HG02798 (cell line): Measurements from ENCODE around the gene SSTR3.
"Not testable (repeated sequence)": the region's sequence is repeated elsewhere in the genome, so short reads cannot be mapped to it uniquely, and the experiment has no call there.

Source experiments
- ATAC-seq: cut with Tn5 transposase; IDR thresholded peaks from one replicate; pipeline ENCODE4 v1.9.1; 2021; ENCODE audit warnings: mild to moderate bottlenecking; ENCODE audit not compliant: unreplicated experiment, poor library complexity

The SSTR3 gene

DNA sequence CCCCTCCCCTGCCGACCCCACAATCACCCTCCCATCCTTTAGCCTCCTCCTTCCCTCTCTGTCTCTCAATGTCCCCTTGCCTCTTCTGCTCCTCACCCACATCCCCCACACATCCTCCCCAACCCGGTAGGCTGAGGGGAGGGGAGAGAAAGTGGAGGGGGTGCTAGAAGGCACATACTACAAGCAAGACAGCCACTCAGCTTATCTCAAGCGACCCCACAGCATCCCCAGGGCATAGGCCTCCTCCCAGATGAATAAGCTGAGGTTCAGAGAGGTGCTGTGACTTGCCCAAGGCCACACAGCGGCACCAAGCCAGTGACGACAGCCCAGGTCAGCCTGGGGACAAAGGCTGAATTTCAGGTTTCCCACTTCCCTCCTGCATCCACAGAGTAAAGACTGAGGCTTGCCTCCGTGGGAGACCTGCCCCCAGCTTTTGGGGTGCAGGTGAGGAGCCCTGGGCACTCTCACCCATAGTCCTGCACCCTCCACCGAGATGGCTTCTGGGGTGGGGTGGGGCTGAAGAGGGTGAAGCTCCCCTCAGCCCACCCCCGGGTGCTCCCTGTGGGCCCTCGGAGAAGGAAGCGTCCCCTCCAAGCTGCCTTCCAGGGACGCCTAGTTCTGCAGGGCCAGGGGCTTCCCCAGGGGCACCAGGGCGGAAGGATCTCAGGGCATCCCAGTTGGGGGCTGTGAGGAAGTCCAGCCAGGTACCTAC lies 31.3 kb upstream of the SSTR3 start:
- ATAC-seq, result no peak

GRCh38 chr22:37242395-37242918 lies 30.2 kb upstream of the SSTR3 start:
- peak; percentile 68 for ATAC-seq

GRCh38 chr22:37241351-37242142 lies 29.3 kb upstream of the SSTR3 start:
- no peak for ATAC-seq

GRCh38 chr22:37240941-37241320 lies 28.7 kb upstream of the SSTR3 start:
- ATAC-seq, result no peak

DNA sequence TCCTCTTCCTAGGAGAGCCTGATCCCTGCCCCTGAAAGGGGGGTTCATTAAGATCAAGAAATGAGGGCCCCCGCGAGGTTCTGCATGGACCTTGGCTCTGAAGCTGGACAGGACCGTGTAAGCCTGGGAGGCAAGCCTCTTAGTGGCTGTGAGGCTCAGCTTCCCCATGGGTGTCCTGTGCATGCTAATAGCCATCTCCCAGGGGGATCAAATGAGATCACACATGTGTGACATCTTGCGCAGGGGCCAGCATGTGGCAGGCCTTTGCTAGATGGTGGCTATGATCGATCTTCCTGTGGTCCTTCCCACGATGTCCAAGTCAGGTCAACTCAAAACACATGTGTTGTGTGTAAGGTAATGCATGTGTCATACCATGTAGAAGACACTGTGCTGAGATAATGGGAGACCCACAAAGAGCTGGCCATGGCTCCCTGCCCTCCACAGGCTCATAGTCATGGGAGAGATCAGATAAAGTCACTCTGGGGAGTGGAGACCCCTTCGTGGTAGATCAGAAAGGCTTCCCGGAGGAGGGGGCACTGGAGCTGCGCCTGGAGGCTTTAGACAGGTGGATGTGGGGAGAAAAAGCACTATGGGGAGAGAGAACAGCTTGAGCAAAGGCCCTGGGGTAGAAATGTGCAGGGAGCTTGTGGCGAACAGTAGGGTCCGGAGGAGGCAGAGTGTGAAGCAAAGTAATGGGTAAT lies 28.1 kb upstream of the SSTR3 start:
- ATAC-seq, result no peak

GRCh38 chr22:37239336-37240239 lies 27.3 kb upstream of the SSTR3 start:
- ATAC-seq, result no peak

GRCh38 chr22:37237371-37238268 lies 25.3 kb upstream of the SSTR3 start:
- no peak for ATAC-seq

DNA sequence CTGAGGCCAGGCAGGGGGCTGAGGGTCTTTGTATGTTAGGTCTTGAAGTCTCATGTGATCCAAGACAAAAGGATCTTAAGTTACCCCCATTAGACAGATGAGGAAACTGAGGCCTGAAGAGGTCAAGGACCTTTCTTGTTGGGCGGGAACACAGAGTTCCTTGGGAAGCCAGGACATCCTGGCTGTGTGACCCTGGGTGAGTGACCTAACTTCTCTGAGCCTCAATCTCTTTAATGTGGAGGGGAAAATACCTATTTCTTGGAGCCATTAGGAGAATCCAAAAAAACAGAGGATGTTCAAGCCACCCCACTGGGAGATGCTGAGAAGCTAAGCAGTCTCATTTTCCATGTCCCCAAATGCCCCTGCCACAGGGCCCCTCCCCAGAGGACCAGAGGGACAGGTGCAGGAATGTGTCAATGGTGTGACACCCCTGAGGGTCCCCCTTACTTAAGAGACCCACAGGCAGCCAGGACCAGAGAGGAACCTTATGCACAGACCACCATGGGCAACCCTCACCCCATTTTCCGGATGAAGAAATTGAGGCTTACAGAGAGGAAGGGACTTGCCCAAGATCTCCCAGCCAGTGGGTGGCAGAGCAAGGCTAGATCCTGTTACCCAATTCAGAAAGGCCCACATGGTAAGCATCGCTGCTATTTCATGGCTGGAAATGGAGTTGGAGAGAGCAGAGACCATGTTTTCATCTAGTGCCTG lies 23.8 kb upstream of the SSTR3 start:
- no peak for ATAC-seq

DNA sequence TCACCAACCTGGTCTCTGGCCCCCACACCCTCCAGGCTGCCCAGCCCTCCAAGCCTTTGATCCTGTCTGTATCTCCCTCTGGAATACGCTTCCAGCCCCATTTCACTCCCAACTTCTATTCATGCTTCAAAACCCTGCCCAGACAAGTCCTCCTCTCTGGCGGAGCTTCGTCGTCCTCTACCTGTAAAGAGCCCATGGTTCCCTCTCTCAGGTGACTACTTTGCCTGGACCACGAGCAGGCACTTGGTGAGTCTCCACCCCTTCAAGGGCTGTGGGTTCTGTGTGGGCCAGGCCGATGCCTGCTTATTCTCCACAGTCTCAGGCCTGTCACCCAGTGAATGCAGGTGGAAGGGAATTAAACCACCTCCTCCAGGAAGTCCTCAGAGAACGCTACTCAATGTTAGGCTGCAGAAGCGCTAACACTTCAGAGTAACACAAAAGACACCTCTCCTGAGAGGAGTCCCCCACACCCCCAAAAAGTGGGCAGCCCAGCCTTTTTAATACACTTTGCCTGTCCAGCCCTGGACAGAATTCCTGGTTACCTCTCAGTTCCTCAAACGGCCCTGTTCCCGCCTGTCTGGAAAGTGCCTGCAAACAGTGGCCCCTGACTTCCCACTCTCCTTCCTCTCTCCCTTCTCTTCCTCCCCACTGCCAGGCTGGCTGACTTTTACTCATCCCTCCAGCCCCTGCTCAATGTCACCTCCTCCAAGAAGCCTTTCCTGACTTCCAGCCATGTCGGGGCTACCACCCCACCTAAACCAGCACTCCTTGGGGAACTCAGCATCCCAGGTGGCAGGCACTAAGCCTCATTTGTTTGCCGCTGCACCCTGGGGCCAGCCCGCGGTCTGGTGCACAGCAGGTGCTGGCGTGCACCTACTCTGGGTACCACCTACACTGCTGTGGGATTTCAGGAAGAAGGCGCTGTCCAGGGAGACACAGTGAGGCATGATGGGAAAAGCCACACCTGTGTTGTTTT lies 22.7 kb upstream of the SSTR3 start:
- no peak for ATAC-seq

DNA sequence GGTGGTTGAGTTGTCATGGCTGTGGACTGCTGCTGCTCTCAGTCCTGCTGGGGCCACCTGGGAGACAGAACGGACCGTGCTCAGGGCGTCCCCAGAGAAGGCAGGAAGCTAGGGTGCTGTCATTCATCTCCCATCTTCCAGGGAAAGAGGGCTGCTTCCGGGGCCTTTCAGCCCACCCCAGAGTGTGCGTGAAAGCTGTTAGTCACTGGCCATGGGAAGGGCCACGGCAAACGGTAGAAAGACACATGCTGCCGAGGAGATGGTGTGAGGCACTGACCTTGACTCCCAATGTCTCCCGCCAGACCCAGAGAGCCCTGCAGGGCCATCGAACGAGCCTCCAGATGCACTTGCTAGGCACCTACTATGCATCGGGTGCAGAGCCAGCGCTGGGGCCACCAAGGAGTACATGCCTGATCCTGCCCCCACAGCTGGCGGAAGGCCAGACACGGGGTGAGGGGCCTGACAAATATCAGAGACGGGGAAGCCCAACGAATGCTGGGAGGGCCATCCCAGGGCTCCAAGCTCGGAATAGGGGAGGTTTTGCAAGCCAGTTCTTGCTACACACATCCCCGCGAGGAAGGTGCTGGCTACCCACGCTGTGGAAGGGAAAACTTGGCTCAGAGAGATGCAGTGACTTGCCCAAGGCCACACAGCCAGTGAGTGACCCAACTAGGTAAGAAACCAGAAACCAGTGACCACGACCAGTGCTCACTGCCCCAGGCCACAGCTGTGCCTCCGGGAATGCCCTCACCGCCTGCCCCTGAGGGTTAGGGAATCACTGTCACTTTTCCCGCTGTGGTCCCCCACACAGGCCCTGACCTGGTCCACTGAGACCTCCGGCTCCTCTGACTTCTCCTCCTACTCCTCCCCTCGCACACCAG lies 21.7 kb upstream of the SSTR3 start:
- no peak for ATAC-seq

- not testable (repeated sequence) for ATAC-seq
Observed at GRCh38 chr22:37233371-37233750, 21.1 kb upstream of the SSTR3 start.

DNA sequence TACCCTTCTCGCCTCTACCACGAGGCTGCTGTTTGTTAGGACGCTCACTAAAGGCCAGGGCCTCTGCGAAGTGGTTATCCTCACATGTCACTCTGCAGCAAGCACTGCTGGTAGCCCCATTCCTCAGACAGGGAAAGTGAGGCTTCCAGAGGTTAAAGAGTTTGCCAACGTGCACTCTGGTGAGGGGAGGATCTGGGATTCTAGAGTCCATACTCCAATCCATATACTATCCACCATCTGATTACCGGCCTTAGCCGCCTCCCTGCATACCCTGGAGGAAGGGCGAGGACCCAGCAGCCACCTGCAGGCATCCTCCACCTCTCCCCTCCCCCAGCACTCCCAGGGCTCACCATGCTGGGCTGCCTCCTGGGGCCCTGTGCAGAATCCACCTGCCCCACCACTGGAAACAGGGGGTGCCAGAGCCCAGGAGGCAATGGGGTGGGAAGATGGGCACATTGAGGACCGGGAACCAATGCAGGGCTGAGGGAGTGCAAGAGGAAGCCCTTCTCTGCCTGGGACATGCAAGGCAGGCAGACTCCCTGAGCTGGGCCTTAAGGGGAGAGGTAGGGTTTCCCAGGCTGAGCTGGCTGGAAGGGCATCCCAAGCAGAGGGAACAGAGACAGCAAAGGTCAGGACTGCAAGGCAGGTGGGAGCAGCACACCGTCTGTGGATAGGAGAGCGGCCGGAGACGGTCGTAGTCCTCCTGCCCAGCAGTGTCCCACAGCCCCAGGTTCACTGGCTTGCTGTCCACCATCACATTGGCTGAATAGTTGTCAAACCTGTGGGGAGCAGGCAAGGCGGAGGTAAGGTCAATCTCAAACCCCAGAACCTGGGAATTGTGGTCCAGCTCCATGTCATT lies 20.1 kb upstream of the SSTR3 start:
- ATAC-seq, result no peak

DNA sequence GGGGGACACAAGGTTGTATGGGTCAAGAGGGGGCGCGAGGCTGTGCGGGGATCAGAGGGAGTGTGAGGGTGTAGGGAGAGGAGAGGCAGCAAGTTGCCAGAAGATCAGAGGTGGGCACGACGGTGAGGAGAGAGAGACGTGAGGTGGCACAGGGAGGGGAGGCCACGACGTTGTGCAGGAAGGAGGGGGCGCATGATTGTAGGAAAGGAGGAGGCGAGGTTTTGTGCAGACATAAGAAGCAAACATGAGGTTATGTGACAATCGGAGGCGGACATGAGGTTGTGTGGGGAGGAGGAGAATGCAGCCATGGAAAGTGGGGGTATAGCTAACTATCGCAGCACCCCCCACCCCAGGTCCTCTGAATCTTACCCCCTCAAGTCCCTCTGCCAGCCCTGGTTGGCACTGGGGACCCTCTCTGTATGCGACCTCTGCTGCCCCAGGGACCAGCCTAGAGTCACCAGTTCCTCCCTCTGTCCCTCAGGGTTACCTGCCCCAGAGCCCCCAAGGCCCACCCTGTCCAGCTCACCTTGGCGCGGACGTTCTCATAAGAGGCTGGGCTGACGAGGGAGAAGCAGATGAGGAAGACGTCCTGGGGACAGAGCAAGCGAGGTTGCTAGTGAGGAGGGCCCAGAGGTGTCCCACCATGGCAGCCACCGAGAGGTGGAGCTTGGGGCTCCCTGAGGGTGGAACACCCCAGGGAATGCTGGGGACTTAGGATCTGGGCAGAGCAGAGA lies 19.3 kb upstream of the SSTR3 start:
- ATAC-seq, result no peak

DNA sequence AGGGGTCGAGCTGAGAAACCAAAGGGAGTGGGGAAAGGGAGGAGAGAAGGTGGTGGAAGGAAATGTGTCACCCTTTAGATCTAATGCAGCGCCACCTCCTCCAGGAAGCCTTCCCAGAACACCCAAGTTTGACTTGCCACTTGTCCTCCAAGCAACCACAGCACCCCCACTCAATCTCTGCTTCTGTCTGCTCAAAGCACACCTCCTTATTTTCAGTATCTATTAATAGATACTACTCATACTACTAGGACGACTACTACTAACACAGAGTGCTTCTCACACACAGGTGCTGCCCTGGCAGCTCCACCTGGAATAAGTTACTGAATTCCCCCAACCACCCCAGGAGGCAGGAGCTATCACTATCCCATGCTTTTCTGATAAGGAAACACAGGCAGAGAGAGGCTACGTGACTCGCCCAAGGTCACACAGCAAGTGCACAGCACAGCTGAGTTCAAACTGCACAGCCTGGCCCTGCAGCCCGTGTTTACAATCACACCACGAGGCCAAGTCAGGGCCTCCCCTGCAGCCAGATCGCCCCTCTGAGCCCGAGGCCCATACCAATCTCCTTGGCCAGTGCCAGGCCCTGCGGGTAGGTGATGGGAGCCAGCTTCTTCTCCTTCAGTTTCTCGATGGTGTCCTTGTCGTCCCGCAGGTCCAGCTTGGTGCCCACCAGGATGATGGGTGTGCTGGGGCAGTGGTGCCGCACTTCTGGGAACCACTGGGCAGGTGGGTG lies 18.6 kb upstream of the SSTR3 start:
- peak; percentile 41 for ATAC-seq
